BLaER1 (cell line): Measurements from ENCODE around the gene SRI.
"Not testable (repeated sequence)": the region's sequence is repeated elsewhere in the genome, so short reads cannot be mapped to it uniquely, and the experiment has no call there.

Experiments used
- H3K27ac ChIP-seq: shearing (Covaris generic); formaldehyde crosslinking; 2 replicates; pipeline ENCODE4 v1.8.1; 2022
- H3K27me3 ChIP-seq: shearing (Covaris generic); formaldehyde crosslinking; 2 replicates; pipeline ENCODE4 v1.8.1; 2022
- H3K36me3 ChIP-seq: shearing (Covaris generic); formaldehyde crosslinking; 2 replicates; pipeline ENCODE4 v1.8.1; 2022
- H3K4me1 ChIP-seq: shearing (Covaris generic); formaldehyde crosslinking; 2 replicates; pipeline ENCODE4 v1.8.1; 2022
- H3K4me2 ChIP-seq: shearing (Covaris generic); formaldehyde crosslinking; 2 replicates; pipeline ENCODE4 v1.8.1; 2022
- H3K4me3 ChIP-seq: shearing (Covaris generic); formaldehyde crosslinking; 2 replicates; pipeline ENCODE4 v1.8.1; 2022
- H3K9ac ChIP-seq: shearing (Covaris generic); formaldehyde crosslinking; 2 replicates; pipeline ENCODE4 v1.8.1; 2022
- H3K9me3 ChIP-seq: shearing (Covaris generic); formaldehyde crosslinking; 2 replicates; pipeline ENCODE4 v1.8.1; 2022
- H4K20me1 ChIP-seq: shearing (Covaris generic); formaldehyde crosslinking; 2 replicates; pipeline ENCODE4 v1.8.1; 2022
- Cebpa-rat ChIP-seq: shearing (Covaris generic); IDR thresholded peaks from 2 replicates; pipeline ENCODE4 v1.8.1; 2022

SRI gene

DNA sequence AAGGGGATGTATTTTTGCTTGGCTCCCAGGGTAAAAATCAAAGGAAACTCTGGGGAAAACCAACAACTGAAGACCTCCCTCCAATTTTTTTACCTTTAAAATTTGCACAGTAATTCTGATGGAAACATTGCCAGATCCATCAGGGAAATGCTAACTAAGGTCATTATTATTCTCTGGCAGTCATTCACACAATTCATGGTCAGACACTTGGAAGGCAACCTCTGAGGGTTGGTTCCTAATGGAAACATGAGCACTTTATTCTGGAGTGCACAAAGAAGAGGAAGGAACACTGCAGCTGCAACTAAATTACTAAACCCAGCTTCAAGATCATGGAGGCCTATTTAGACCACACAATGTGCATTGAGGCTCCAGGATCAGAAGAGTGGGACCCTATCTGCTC, 34.2 kb downstream of the SRI start:
- H3K4me1 ChIP-seq = no peaks in the 10 kb centered on the region
- no peak overlapping the region for H3K9ac ChIP-seq
- no peak overlapping the region for H3K4me2 ChIP-seq
- no peak overlapping the region for H3K4me3 ChIP-seq
- H3K9me3 ChIP-seq = no peaks in the 10 kb centered on the region
- H3K27ac ChIP-seq = no peak overlapping the region
- 0 out of 2 replicates have a peak, but pooled peaks cover 14% of the 10 kb centered on the region for H3K36me3 ChIP-seq
- no peak for TF ChIP-seq Cebpa-rat
- H3K27me3 ChIP-seq = no peaks in the 10 kb centered on the region
- H4K20me1 ChIP-seq = no peaks in the 10 kb centered on the region

DNA sequence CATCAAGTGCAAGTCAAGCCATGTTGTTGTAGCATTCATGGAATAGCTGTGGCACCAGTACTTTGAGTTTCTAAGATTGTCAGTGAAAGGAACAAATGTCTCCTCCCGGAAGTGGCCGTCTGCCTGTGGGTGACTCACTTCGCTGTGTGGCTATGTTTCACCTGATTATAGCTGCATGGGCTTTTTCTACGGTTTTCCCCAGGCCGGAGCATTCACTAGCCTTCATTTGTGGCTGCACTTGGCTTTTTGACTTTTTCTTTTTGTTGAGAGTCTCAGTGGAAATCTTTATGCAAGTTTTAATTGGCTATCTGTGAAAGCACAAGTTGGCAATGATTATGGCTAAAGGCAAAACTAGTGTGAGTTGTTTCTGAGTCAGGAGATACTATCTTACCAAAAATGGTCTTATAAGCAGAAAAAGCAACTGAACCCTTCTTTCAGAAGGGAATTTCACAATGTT, 35.0 kb downstream of the SRI start:
- Histone ChIP-seq H3K27ac (no peak overlapping the region), H3K9me3 (no peaks in the 10 kb centered on the region), H4K20me1 (no peaks in the 10 kb centered on the region), H3K4me1 (no peaks in the 10 kb centered on the region), H3K4me3 (no peak overlapping the region), H3K27me3 (no peaks in the 10 kb centered on the region), H3K4me2 (no peak overlapping the region), H3K9ac (no peak overlapping the region), H3K36me3 (0 out of 2 replicates have a peak, but pooled peaks cover 14% of the 10 kb centered on the region)
- TF ChIP-seq Cebpa-rat = no peak

DNA sequence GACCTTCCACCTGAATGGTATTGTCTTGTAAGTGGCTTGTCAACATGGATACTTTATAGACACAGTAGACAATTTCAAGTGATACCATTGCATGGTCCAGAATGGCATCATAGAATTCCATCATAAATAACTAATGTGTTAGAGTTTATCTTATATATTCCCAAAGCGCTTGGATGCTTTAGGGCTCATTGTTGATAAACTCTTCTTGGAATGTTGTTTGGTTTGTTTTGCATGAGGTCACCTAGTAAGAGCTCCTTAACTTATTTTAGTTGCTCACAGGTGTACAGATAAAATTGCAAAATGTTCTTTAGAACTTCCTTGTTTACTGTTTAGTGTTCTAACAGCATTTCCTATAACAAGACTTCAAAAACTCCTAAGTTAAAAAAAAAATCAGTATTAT, 36.8 kb downstream of the SRI start:
- Histone ChIP-seq H3K4me2 (no peak overlapping the region), H3K9me3 (no peaks in the 10 kb centered on the region), H3K4me3 (no peak overlapping the region), H3K36me3 (0 out of 2 replicates have a peak, but pooled peaks cover 8% of the 10 kb centered on the region), H3K4me1 (no peaks in the 10 kb centered on the region), H3K27ac (no peak overlapping the region), H3K9ac (no peak overlapping the region), H3K27me3 (no peaks in the 10 kb centered on the region), H4K20me1 (no peaks in the 10 kb centered on the region)
- no peak for TF ChIP-seq Cebpa-rat

DNA sequence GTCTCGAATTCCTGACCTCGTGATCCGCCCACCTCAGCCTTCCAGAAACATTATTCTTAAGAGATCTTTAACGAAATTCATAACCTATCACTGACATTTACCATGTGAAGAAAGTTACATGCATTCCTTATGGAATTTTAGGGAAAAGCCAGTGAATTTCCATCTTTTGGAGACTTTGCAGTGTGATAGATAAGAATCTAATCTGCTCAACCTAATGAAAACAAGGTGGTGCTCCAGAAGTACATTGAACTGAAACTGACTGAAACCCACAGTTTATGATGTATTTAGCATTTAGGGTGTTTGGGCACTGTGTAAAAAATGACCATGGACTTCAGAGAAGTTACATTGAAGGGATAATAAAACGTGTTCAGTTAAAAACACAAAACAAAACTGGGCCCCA, 43.6 kb downstream of the SRI start:
- H3K36me3 ChIP-seq = no peaks in the 10 kb centered on the region
- no peak overlapping the region for H3K4me2 ChIP-seq
- H3K27me3 ChIP-seq = no peaks in the 10 kb centered on the region
- no peaks in the 10 kb centered on the region for H3K4me1 ChIP-seq
- H4K20me1 ChIP-seq = no peaks in the 10 kb centered on the region
- H3K9ac ChIP-seq = no peak overlapping the region
- no peaks in the 10 kb centered on the region for H3K9me3 ChIP-seq
- H3K27ac ChIP-seq = no peak overlapping the region
- TF ChIP-seq Cebpa-rat = no peak
- no peak overlapping the region for H3K4me3 ChIP-seq

DNA sequence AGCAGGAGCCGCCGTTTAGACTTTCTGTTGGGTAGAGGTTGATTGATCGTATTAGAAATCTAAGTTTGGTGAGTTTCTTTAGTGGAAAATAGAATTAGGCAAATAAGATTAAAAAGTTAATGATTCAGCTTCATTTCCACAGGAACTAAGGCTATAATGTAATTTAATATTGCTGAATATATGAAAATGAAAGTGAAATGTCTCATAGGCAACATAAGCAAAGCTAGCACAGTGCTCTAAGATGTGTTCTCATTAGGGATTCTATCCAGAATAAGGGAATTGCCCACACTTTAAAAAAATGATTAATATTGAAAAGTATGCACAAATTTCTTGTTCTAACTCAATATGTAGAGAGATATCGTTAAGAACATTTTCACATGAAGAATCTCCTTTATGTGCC, 47.0 kb downstream of the SRI start:
- no peak for TF ChIP-seq Cebpa-rat
- no peak overlapping the region for H3K4me2 ChIP-seq
- no peaks in the 10 kb centered on the region for H3K27me3 ChIP-seq
- H3K9ac ChIP-seq = no peak overlapping the region
- H3K4me3 ChIP-seq = no peak overlapping the region
- H3K9me3 ChIP-seq = no peaks in the 10 kb centered on the region
- H4K20me1 ChIP-seq = no peaks in the 10 kb centered on the region
- no peak overlapping the region for H3K27ac ChIP-seq
- no peaks in the 10 kb centered on the region for H3K36me3 ChIP-seq
- H3K4me1 ChIP-seq = no peaks in the 10 kb centered on the region

DNA sequence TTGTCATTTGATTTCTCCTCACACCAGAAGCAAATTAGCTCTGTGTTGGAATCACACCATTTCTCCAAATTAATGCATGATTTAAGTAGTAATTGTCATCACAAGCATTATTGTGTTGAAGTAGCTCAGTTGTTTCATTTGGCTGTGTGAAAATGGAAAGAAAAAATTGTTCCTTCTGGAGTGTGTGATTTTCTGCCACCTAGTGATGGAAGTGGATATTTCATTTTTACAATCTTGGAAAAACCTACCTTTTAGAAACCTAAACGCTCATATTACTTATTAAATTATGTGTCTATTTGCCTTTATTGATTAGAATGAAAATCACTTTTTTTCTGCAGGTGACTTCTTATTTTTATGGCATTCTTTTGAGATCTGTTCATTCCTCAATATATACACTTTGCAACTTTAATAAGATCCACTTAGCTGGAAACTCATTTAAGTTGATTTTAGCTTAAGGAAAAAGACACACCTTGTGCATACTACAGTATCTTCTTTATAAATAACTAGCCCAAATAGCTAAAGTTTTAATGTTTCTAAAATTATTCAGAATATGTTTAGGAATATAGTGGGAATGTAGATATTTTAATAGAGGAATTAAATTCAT, 50.0 kb downstream of the SRI start:
- Histone ChIP-seq H3K9me3 (no peaks in the 10 kb centered on the region), H3K27me3 (no peaks in the 10 kb centered on the region), H3K9ac (no peak overlapping the region), H3K4me2 (no peak overlapping the region), H3K27ac (no peak overlapping the region), H3K36me3 (no peaks in the 10 kb centered on the region), H3K4me3 (no peak overlapping the region), H4K20me1 (no peaks in the 10 kb centered on the region), H3K4me1 (no peaks in the 10 kb centered on the region)
- no peak for TF ChIP-seq Cebpa-rat

DNA sequence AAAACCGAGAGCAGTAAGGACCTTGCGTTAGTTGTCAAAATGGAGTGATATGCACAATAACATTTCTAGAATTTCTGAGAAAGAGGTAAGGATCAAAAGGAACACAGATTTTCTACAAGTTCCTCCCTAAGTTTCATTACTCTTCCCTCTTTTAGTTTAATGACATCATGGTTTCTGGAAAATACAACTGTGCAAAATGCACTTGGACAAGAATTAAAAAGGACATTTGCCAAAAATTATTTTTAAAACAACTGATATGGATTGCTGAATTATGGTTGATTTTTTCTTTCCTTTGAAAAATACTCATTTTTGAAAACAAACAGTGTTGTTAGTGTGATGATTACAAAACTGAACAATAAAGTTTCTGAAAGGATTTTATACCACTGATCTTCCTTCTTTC, 52.1 kb downstream of the SRI start:
- H3K36me3 ChIP-seq = no peaks in the 10 kb centered on the region
- H3K9me3 ChIP-seq = no peaks in the 10 kb centered on the region
- H3K27ac ChIP-seq = no peak overlapping the region
- H3K4me2 ChIP-seq = no peak overlapping the region
- no peak for TF ChIP-seq Cebpa-rat
- no peaks in the 10 kb centered on the region for H4K20me1 ChIP-seq
- no peak overlapping the region for H3K9ac ChIP-seq
- H3K4me3 ChIP-seq = no peak overlapping the region
- H3K27me3 ChIP-seq = no peaks in the 10 kb centered on the region
- no peaks in the 10 kb centered on the region for H3K4me1 ChIP-seq

DNA sequence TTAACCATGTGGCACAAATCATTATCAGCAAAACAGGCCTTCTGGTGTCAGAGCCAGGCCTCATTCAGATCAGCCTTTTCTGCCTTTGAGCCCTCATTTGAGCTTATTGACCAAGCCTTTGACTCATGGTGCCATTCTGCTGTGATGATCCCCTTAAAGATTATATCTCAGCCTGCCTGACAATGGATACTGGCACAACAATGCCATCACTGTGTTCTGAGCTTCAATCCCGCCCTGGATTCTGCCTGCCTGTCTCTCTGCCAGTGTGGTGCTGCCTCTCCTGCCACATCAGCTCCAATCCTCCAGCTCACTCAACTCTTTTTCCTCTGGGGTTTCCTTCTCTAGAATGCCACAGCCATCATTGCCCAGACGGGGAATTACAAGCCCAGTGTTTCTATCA, 52.6 kb downstream of the SRI start:
- no peaks in the 10 kb centered on the region for H3K27me3 ChIP-seq
- H3K9ac ChIP-seq = no peak overlapping the region
- H3K4me1 ChIP-seq = no peaks in the 10 kb centered on the region
- no peaks in the 10 kb centered on the region for H3K36me3 ChIP-seq
- H3K4me3 ChIP-seq = no peak overlapping the region
- no peak overlapping the region for H3K4me2 ChIP-seq
- TF ChIP-seq Cebpa-rat = no peak
- no peak overlapping the region for H3K27ac ChIP-seq
- H3K9me3 ChIP-seq = no peaks in the 10 kb centered on the region
- no peaks in the 10 kb centered on the region for H4K20me1 ChIP-seq

DNA sequence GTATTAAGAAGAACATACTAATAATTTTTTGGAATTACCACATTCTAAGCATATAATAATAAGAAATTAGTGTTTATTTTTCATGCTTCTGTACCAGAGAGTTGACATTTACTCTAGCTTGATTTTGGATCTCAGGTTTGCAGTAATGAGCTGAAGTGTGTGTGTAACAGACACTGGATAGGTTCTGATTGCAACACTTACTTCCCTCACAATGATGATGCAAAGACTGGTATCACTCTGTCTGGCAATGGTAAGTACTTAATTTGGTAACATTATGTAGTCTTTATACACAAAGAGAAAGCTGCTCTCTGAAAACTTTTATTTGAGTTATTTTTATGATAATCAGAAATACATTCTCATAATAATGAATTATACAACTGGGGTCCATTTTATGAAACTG, 54.1 kb downstream of the SRI start:
- Histone ChIP-seq H4K20me1 (no peaks in the 10 kb centered on the region), H3K36me3 (no peaks in the 10 kb centered on the region), H3K4me1 (no peaks in the 10 kb centered on the region), H3K9ac (no peak overlapping the region), H3K27me3 (no peaks in the 10 kb centered on the region), H3K27ac (no peak overlapping the region), H3K4me2 (no peak overlapping the region), H3K4me3 (no peak overlapping the region), H3K9me3 (no peaks in the 10 kb centered on the region)
- TF ChIP-seq Cebpa-rat = no peak

DNA sequence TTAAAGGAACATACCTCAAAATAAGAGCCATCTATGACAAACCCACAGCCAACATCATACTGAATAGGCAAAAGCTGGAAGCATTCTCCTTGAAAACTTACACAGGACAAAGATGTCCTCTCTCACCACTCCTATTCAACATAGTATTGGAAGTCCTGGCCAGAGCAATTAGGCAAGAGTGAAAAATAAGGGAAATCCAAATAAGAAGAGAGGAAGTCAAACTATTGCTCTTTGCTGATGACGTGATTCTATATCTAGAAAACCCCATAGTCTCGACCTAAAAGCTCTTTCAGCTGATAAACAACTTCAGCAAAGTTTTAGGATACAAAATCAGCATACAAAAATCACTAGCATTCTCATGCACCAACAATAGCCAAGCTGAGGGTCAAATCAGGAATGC, 60.1 kb downstream of the SRI start:
- not testable (repeated sequence) for H3K4me3 ChIP-seq, H3K27ac ChIP-seq, H3K4me2 ChIP-seq, H3K9ac ChIP-seq, H3K36me3 ChIP-seq, H3K27me3 ChIP-seq, H4K20me1 ChIP-seq, H3K4me1 ChIP-seq
- H3K9me3 ChIP-seq = peaks cover 14% of the 10 kb centered on the region

DNA sequence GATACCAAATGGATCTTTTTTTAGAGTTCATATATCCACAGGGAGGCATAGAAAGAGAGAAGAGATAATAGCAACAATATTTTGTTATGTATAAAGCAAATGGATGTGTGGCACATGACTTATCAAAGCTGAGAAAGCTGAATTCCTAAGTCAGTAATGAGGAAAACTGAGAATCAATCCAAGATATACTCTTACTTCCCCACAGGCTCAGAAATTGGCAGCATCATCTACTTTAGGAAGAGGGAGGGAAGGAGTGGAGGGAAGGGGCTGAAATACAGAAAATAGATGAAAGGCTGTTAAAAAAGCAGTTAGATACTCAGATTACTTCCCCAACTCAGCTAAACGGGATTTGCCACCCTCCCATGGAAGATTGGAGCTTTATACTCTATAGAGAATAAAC, 63.5 kb downstream of the SRI start:
- no peak for TF ChIP-seq Cebpa-rat
- Histone ChIP-seq H3K9ac (no peak overlapping the region), H3K27me3 (no peaks in the 10 kb centered on the region), H3K27ac (no peak overlapping the region), H3K4me3 (no peak overlapping the region), H3K36me3 (0 out of 2 replicates have a peak, but pooled peaks cover 2% of the 10 kb centered on the region), H3K9me3 (peaks cover 14% of the 10 kb centered on the region), H3K4me1 (no peaks in the 10 kb centered on the region), H3K4me2 (no peak overlapping the region), H4K20me1 (no peaks in the 10 kb centered on the region)
